Germinal center (tissue), 1 donor: ENCODE measurements around the gene AJAP1.

Source experiments
- DNase-seq: peaks from one replicate; pipeline ENCODE4 v3.0.0; 2012; ENCODE audit warnings: mixed read lengths, low spot score

Gene AJAP1

GRCh38 chr1:4771721-4772120, 117.3 kb downstream of the AJAP1 start:
- DNase-seq = no peak

- DNase-seq = no peak
These were observed 118.0 kb downstream of the AJAP1 start for GRCh38 chr1:4772294-4773010.

GRCh38 chr1:4773226-4773625, 118.8 kb downstream of the AJAP1 start:
- no peak for DNase-seq

GRCh38 chr1:4775506-4775905, 121.1 kb downstream of the AJAP1 start:
- no peak for DNase-seq

- DNase-seq = no peak
These were observed 123.6 kb downstream of the AJAP1 start for GRCh38 chr1:4778056-4778455.

GRCh38 chr1:4781646-4782045, 127.2 kb downstream of the AJAP1 start:
- DNase-seq = no peak

- DNase-seq = no peak
These were observed 130.4 kb downstream of the AJAP1 start for GRCh38 chr1:4784761-4785160.

- no peak for DNase-seq
These were observed 131.6 kb downstream of the AJAP1 start for GRCh38 chr1:4786055-4786454.

- no peak for DNase-seq
These were observed 133.1 kb downstream of the AJAP1 start for GRCh38 chr1:4787551-4787950.

GRCh38 chr1:4792565-4792964, 138.2 kb downstream of the AJAP1 start:
- no peak for DNase-seq

- DNase-seq = no peak
These were observed 139.8 kb downstream of the AJAP1 start for GRCh38 chr1:4794020-4794780.

GRCh38 chr1:4796161-4797015, 142.0 kb downstream of the AJAP1 start:
- DNase-seq = peak; percentile 35

GRCh38 chr1:4797016-4797410, 142.6 kb downstream of the AJAP1 start:
- no peak for DNase-seq

- no peak for DNase-seq
These were observed 143.0 kb downstream of the AJAP1 start for GRCh38 chr1:4797429-4797828.

GRCh38 chr1:4801192-4801924, 146.9 kb downstream of the AJAP1 start:
- no peak for DNase-seq

GRCh38 chr1:4802024-4802423, 147.6 kb downstream of the AJAP1 start:
- no peak for DNase-seq

GRCh38 chr1:4803335-4803734, 148.9 kb downstream of the AJAP1 start:
- no peak for DNase-seq

- no peak for DNase-seq
These were observed 151.6 kb downstream of the AJAP1 start for GRCh38 chr1:4805987-4806386.

GRCh38 chr1:4820543-4820942, 166.1 kb downstream of the AJAP1 start:
- no peak for DNase-seq

- DNase-seq = peak; percentile 20
These were observed 171.5 kb downstream of the AJAP1 start for GRCh38 chr1:4825800-4826450.

- DNase-seq = no peak
These were observed 176.3 kb downstream of the AJAP1 start for GRCh38 chr1:4830707-4831106.
